Breast epithelium (tissue), 3 donors: ENCODE results near the gene ENO4.

Experiments used
- CTCF ChIP-seq, 3 donors: fragments of 450-650 bp; IDR thresholded peaks; one replicate each; pipeline ENCODE4 v1.5.1; 2016 to 2017; ENCODE audit warnings: antibody characterized with exemption in 3 of 3, mild to moderate bottlenecking in 3 of 3, moderate library complexity in 3 of 3
- POLR2AphosphoS5 ChIP-seq, 3 donors: sonication (generic); formaldehyde crosslinking; IDR thresholded peaks; one replicate each; pipeline ENCODE4 v1.6.1; 2017; ENCODE audit warnings: antibody characterized with exemption in 3 of 3

GRCh38 chr10:116831790-116832189 lies 17.5 kb upstream of the ENO4 start:
- TF ChIP-seq CTCF (IDR thresholded peaks at IDR 0.05) (no peak), POLR2AphosphoS5 (IDR thresholded peaks at IDR 0.05) (no peak)
